ENCODE measurements around the gene HGFAC. TPM values are rescaled to one million over a fixed set of nuclear protein-coding genes. Genes with fewer than 3 reads are reported as not detected.

Gene HGFAC
- polyA plus RNA-seq, 1 donor from 2014 or later: 16.2 TPM

DNA sequence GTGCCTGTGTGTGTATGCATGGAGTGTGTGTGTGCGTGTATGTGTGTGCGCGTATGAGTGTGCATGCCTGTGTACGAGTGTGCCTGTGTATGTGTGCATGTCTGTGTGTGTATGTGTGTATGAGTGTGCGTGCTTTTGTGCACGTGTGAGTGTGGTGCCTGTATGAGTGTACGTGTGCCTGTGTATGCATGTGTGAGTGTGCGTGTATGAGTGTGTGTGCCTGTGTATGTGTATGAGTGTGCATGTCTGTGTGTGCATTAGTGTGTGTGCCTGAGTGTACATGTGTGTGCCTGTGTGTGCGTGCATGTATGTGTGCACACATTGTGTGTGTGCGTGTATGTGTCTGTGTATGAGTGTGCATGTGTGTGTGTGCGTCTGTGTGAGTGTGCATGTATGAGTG is 27.0 kb downstream of the HGFAC start:
- TF ChIP-seq EP300 (conservative IDR thresholded peaks at IDR 0.05; ENCODE audit: poor library complexity, severe bottlenecking): no peak
- TF ChIP-seq, protein P1, sequence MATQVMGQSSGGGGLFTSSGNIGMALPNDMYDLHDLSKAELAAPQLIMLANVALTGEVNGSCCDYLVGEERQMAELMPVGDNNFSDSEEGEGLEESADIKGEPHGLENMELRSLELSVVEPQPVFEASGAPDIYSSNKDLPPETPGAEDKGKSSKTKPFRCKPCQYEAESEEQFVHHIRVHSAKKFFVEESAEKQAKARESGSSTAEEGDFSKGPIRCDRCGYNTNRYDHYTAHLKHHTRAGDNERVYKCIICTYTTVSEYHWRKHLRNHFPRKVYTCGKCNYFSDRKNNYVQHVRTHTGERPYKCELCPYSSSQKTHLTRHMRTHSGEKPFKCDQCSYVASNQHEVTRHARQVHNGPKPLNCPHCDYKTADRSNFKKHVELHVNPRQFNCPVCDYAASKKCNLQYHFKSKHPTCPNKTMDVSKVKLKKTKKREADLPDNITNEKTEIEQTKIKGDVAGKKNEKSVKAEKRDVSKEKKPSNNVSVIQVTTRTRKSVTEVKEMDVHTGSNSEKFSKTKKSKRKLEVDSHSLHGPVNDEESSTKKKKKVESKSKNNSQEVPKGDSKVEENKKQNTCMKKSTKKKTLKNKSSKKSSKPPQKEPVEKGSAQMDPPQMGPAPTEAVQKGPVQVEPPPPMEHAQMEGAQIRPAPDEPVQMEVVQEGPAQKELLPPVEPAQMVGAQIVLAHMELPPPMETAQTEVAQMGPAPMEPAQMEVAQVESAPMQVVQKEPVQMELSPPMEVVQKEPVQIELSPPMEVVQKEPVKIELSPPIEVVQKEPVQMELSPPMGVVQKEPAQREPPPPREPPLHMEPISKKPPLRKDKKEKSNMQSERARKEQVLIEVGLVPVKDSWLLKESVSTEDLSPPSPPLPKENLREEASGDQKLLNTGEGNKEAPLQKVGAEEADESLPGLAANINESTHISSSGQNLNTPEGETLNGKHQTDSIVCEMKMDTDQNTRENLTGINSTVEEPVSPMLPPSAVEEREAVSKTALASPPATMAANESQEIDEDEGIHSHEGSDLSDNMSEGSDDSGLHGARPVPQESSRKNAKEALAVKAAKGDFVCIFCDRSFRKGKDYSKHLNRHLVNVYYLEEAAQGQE (IDR thresholded peaks at IDR 0.05; ENCODE audit: borderline replicate concordance): no peak
- no peak for TF ChIP-seq RAD21 (conservative IDR thresholded peaks at IDR 0.05)
- TF ChIP-seq SMC3 (conservative IDR thresholded peaks at IDR 0.05; ENCODE audit: poor library complexity): no peak
- TF ChIP-seq MXI1 (conservative IDR thresholded peaks at IDR 0.05; ENCODE audit: poor library complexity, severe bottlenecking): no peak
- no peak for TF ChIP-seq TAF1 (IDR thresholded peaks at IDR 0.05; ENCODE audit: low read depth)
- TF ChIP-seq POLR2AphosphoS5 (IDR thresholded peaks at IDR 0.05): no peak
- no peak for TF ChIP-seq EZH2 (IDR thresholded peaks at IDR 0.05; ENCODE audit: borderline replicate concordance, insufficient read depth, low read length, poor library complexity, severe bottlenecking)
- TF ChIP-seq, protein P2, sequence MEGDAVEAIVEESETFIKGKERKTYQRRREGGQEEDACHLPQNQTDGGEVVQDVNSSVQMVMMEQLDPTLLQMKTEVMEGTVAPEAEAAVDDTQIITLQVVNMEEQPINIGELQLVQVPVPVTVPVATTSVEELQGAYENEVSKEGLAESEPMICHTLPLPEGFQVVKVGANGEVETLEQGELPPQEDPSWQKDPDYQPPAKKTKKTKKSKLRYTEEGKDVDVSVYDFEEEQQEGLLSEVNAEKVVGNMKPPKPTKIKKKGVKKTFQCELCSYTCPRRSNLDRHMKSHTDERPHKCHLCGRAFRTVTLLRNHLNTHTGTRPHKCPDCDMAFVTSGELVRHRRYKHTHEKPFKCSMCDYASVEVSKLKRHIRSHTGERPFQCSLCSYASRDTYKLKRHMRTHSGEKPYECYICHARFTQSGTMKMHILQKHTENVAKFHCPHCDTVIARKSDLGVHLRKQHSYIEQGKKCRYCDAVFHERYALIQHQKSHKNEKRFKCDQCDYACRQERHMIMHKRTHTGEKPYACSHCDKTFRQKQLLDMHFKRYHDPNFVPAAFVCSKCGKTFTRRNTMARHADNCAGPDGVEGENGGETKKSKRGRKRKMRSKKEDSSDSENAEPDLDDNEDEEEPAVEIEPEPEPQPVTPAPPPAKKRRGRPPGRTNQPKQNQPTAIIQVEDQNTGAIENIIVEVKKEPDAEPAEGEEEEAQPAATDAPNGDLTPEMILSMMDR (IDR thresholded peaks at IDR 0.05; ENCODE audit: poor library complexity, severe bottlenecking): no peak
- H3K9me3 ChIP-seq (ENCODE audit: low read length): no peaks in the 10 kb centered on the region
- H3F3A ChIP-seq (ENCODE audit: insufficient read depth, low read length, poor library complexity, severe bottlenecking): no peaks in the 10 kb centered on the region
- H3K4me3 ChIP-seq (ENCODE audit: low read length): no peak overlapping the region
- no peaks in the 10 kb centered on the region for H4K20me1 ChIP-seq (ENCODE audit: insufficient read depth)
- no peak overlapping the region for H3K4me2 ChIP-seq (ENCODE audit: low read length)
- no peaks in the 10 kb centered on the region for H3K9me2 ChIP-seq (ENCODE audit: insufficient read depth, low read length)
- no peak overlapping the region for H3K9ac ChIP-seq (ENCODE audit: low read length)
- H3K36me3 ChIP-seq (ENCODE audit: insufficient read depth, low read length): no peaks in the 10 kb centered on the region
- H3K27me3 ChIP-seq (ENCODE audit: insufficient read depth, low read depth, low read length): no peaks in the 10 kb centered on the region
- no peaks in the 10 kb centered on the region for H3K79me2 ChIP-seq (replicated peaks; ENCODE audit: insufficient read depth, low read length)
- H3K27ac ChIP-seq (ENCODE audit: low read length): no peak overlapping the region
- no peak overlapping the region for H2AFZ ChIP-seq (ENCODE audit: low read depth, low read length)

- H3K79me2 ChIP-seq (replicated peaks; ENCODE audit: insufficient read depth, low read length): no peaks in the 10 kb centered on the region
- H3K9me3 ChIP-seq (ENCODE audit: low read length): no peaks in the 10 kb centered on the region
- no peak overlapping the region for H3K9ac ChIP-seq (ENCODE audit: low read length)
- H4K20me1 ChIP-seq (ENCODE audit: insufficient read depth): no peaks in the 10 kb centered on the region
- no peaks in the 10 kb centered on the region for H3K27me3 ChIP-seq (ENCODE audit: insufficient read depth, low read depth, low read length)
- TF ChIP-seq EZH2 (IDR thresholded peaks at IDR 0.05; ENCODE audit: borderline replicate concordance, insufficient read depth, low read length, poor library complexity, severe bottlenecking): no peak
- H3F3A ChIP-seq (ENCODE audit: insufficient read depth, low read length, poor library complexity, severe bottlenecking): no peaks in the 10 kb centered on the region
- no peak overlapping the region for H2AFZ ChIP-seq (ENCODE audit: low read depth, low read length)
- no peak overlapping the region for H3K4me2 ChIP-seq (ENCODE audit: low read length)
- H3K4me3 ChIP-seq (ENCODE audit: low read length): no peak overlapping the region
- H3K9me2 ChIP-seq (ENCODE audit: insufficient read depth, low read length): no peaks in the 10 kb centered on the region
- H3K27ac ChIP-seq (ENCODE audit: low read length): no peak overlapping the region
- no peaks in the 10 kb centered on the region for H3K36me3 ChIP-seq (ENCODE audit: insufficient read depth, low read length)
These were observed 27.8 kb downstream of the HGFAC start for GRCh38 chr4:3469386-3470243.

All from neural cell (in vitro differentiated cells).